Loucy (cell line): ENCODE results near the gene ZBTB20.

Source experiments
- CTCF ChIP-seq: fragments of 200-600 bp; sonication (generic); conservative IDR thresholded peaks from 2 replicates; pipeline ENCODE4 v1.5.1; 2014; ENCODE audit warnings: mild to moderate bottlenecking, antibody characterized with exemption, low read length
- EZH2phosphoT487 ChIP-seq: fragments of 200-600 bp; IDR thresholded peaks from 2 replicates; pipeline ENCODE4 v1.6.1; 2018; ENCODE audit warnings: antibody characterized with exemption, mild to moderate bottlenecking, moderate library complexity, borderline replicate concordance

GRCh38 chr3:114363554-114364202, 783.4 kb downstream of the ZBTB20 start:
- TF ChIP-seq CTCF (no peak), EZH2phosphoT487 (no peak)
